EL (cell line): Measurements from ENCODE around the gene SORBS1.

Experiments
- DNase-seq: peaks from one replicate; pipeline ENCODE4 v3.0.0-alpha.2; 2016

The SORBS1 gene

GRCh38 chr10:95538412-95538811 is 22.8 kb downstream of the SORBS1 start:
- no peak for DNase-seq

- DNase-seq: no peak
Observed at GRCh38 chr10:95537542-95537927, 23.6 kb downstream of the SORBS1 start.

- no peak for DNase-seq
Observed at GRCh38 chr10:95536894-95537541, 24.2 kb downstream of the SORBS1 start.

GRCh38 chr10:95536017-95536416 is 25.2 kb downstream of the SORBS1 start:
- DNase-seq: no peak

GRCh38 chr10:95535526-95535925 is 25.6 kb downstream of the SORBS1 start:
- DNase-seq: no peak

GRCh38 chr10:95533590-95533989 is 27.6 kb downstream of the SORBS1 start:
- no peak for DNase-seq

- no peak for DNase-seq
Observed at GRCh38 chr10:95532536-95532935, 28.6 kb downstream of the SORBS1 start.

GRCh38 chr10:95531994-95532399 is 29.2 kb downstream of the SORBS1 start:
- DNase-seq: no peak

GRCh38 chr10:95531058-95531809 is 29.9 kb downstream of the SORBS1 start:
- DNase-seq: no peak

- no peak for DNase-seq
Observed at GRCh38 chr10:95530561-95530960, 30.6 kb downstream of the SORBS1 start.

- no peak for DNase-seq
Observed at GRCh38 chr10:95530029-95530428, 31.1 kb downstream of the SORBS1 start.

- DNase-seq: no peak
Observed at GRCh38 chr10:95526044-95526443, 35.1 kb downstream of the SORBS1 start.

- no peak for DNase-seq
Observed at GRCh38 chr10:95525033-95525418, 36.1 kb downstream of the SORBS1 start.

GRCh38 chr10:95524358-95525032 is 36.7 kb downstream of the SORBS1 start:
- DNase-seq: no peak

GRCh38 chr10:95522117-95522516 is 39.1 kb downstream of the SORBS1 start:
- no peak for DNase-seq

- DNase-seq: no peak
Observed at GRCh38 chr10:95520617-95521016, 40.6 kb downstream of the SORBS1 start.

GRCh38 chr10:95518455-95519452 is 42.4 kb downstream of the SORBS1 start:
- DNase-seq: no peak

GRCh38 chr10:95517536-95518454 is 43.4 kb downstream of the SORBS1 start:
- DNase-seq: peak; percentile 8

- no peak for DNase-seq
Observed at GRCh38 chr10:95516774-95517373, 44.3 kb downstream of the SORBS1 start.

- peak; percentile 12 for DNase-seq
Observed at GRCh38 chr10:95513941-95514392, 47.2 kb downstream of the SORBS1 start.

- DNase-seq: no peak
Observed at GRCh38 chr10:95513008-95513589, 48.1 kb downstream of the SORBS1 start.
